GM23248 (cell line): ENCODE data around the gene GLE1.

Experiments used
- EZH2 ChIP-seq: fragments of 200-600 bp; sonication (generic); IDR thresholded peaks from 2 replicates; pipeline ENCODE4 v1.6.1; 2018; ENCODE audit warnings: antibody characterized with exemption, mild to moderate bottlenecking; ENCODE audit not compliant: insufficient read depth, poor library complexity, severe bottlenecking
- EZH2phosphoT487 ChIP-seq: fragments of 200-600 bp; sonication (generic); IDR thresholded peaks from 2 replicates; pipeline ENCODE4 v1.6.1; 2018; ENCODE audit warnings: antibody characterized with exemption, moderate library complexity, mild to moderate bottlenecking, low read depth; ENCODE audit not compliant: insufficient read depth

- TF ChIP-seq EZH2 (no peak), EZH2phosphoT487 (no peak)
Measured at GRCh38 chr9:128504485-128505413, at the start of gene GLE1.
